Measurements from ENCODE around the gene C1QTNF6.

DNA sequence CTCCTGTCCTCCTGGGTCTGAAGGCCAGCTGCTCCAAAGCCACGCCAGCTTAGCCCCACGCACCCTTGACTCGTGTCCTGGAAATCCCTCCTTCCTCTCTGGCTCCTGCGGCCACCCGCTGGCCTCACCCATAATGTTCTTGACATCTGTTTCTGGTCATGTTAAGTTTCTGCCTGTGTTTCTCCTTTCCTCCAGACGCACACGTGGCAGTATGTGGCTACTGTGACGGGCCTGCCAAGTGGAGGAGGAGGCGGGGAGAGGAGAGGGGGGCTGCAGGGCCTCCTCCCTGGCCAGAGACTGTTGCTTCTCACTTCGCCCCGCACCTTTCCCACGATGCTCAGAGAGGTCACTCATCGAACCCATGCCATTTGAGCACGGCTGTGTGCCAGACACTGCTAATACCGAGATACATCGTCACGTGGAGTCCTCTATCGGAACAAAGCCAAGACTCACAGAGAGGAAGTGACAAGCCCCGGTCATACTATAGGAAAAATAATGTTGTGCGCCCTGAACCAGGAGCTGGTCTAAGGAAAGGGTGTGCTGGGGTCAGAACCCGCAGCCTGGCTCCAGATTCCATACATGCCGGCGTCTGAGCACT lies 11.5 kb downstream of the C1QTNF6 start:
- no peak for TF ChIP-seq CTCF (IDR thresholded peaks at IDR 0.05)
- no peak for TF ChIP-seq POLR2A (IDR thresholded peaks at IDR 0.05)

Measured in thyroid gland (tissue), 4 donors.